IPS DF 6.9 (cell line): Measurements from ENCODE around the gene OR14A16.
A peak's percentile ranks its signal among the peaks of the same experiment; 100 is the strongest.

Source experiments
- DNase-seq: peaks from one replicate; pipeline ENCODE4 v3.0.0-alpha.2; 2013; ENCODE audit warnings: low read depth, low spot score
- H3K27ac ChIP-seq: one replicate; pipeline ENCODE4 v1.5.1; 2013; ENCODE audit warnings: low read length, control low read depth
- H3K27me3 ChIP-seq: 2 replicates; pipeline ENCODE4 v1.6.1; 2013; ENCODE audit warnings: mild to moderate bottlenecking, low read length; ENCODE audit not compliant: control insufficient read depth, insufficient read depth
- H3K36me3 ChIP-seq: 2 replicates; pipeline ENCODE4 v1.6.1; 2013; ENCODE audit warnings: low read length; ENCODE audit not compliant: control insufficient read depth, insufficient read depth
- H3K4me1 ChIP-seq: 2 replicates; pipeline ENCODE4 v1.6.1; 2013; ENCODE audit warnings: low read length; ENCODE audit not compliant: control insufficient read depth, insufficient read depth
- H3K4me3 ChIP-seq: 2 replicates; pipeline ENCODE4 v1.5.1; 2013; ENCODE audit warnings: mild to moderate bottlenecking, low read length
- H3K9me3 ChIP-seq: 2 replicates; pipeline ENCODE4 v1.6.1; 2013; ENCODE audit warnings: low read length, inconsistent platforms; ENCODE audit not compliant: control insufficient read depth, insufficient read depth
- WGBS: extraction: QIAGEN DNeasy Blood & Tissue Kit; methylation state at CpG from one replicate; pipeline ENCODE4 v1.1.7; 2013; ENCODE audit warnings: mixed read lengths, missing lambda C conversion rate; ENCODE audit not compliant: insufficient read length, insufficient coverage; 5-methylcytosine and 5-hydroxymethylcytosine counted together

Gene OR14A16

DNA sequence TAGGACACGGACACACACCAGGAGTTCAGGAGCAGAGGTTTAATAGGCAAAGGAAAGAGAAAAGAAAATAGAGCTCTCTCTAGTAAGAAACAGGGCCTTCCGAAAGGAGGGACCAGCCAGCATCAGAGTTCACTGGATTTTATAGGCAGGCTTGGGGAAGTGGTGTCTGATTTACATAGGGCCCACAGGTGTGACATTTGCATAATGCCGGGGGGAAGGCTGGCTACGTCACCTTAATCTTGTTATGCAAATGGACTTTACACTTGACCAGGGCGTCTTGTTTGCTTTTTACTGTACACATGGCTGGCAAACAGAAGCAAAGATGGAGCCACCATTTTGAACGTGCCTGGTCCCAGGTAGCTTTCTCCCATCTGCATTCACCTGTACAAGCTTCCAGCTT, at the start of gene OR14A16:
Gene OR14A16 (minus strand): TSS at position 97 of the 400 bp plus-strand sequence. CDS start 8,390 bp downstream, outside the sequence.
- Histone ChIP-seq H3K27me3 (no peaks in the 10 kb centered on the region), H3K36me3 (no peaks in the 10 kb centered on the region), H3K4me3 (no peak within 1 kb of the TSS), H3K27ac (no peak within 1 kb of the TSS), H3K9me3 (no peaks in the 10 kb centered on the region), H3K4me1 (peaks cover 1% of the 10 kb centered on the region; the same call in 1 of the 2 replicates)
- WGBS: no CpG with 5 or more reads among the region's 6 CpGs
- DNase-seq: no peak

GRCh38 chr1:247865416-247865815, 41.5 kb upstream of the OR14A16 start:
- DNase-seq: no peak
- H3K4me1 ChIP-seq: no peaks in the 10 kb centered on the region
- H3K27ac ChIP-seq: no peak overlapping the region
- H3K9me3 ChIP-seq: no peaks in the 10 kb centered on the region
- no peaks in the 10 kb centered on the region for H3K36me3 ChIP-seq
- H3K4me3 ChIP-seq: no peak overlapping the region
- H3K27me3 ChIP-seq: no peaks in the 10 kb centered on the region
- no CpG with 5 or more reads among the region's 6 CpGs for WGBS

DNA sequence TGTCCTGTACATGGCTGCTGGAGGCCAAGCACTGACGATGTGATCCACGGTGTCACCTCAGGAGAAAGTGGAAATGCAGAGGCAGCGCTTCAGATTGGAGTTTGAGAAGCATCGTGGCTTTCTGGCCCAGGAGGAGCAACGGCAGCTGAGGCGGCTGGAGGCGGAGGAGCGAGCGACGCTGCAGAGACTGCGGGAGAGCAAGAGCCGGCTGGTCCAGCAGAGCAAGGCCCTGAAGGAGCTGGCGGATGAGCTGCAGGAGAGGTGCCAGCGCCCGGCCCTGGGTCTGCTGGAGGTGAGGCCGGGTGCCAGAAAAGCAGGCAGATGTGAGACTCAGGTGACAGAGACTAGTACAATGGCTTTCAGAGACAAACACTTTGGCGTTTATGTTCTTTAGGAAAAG, 40.7 kb upstream of the OR14A16 start:
- Histone ChIP-seq H3K4me1 (no peaks in the 10 kb centered on the region), H3K36me3 (no peaks in the 10 kb centered on the region), H3K27ac (no peak overlapping the region), H3K4me3 (no peak overlapping the region), H3K27me3 (no peaks in the 10 kb centered on the region), H3K9me3 (no peaks in the 10 kb centered on the region)
- whole genome bisulfite sequencing: no CpG with 5 or more reads among the region's 17 CpGs
- no peak for DNase-seq

DNA sequence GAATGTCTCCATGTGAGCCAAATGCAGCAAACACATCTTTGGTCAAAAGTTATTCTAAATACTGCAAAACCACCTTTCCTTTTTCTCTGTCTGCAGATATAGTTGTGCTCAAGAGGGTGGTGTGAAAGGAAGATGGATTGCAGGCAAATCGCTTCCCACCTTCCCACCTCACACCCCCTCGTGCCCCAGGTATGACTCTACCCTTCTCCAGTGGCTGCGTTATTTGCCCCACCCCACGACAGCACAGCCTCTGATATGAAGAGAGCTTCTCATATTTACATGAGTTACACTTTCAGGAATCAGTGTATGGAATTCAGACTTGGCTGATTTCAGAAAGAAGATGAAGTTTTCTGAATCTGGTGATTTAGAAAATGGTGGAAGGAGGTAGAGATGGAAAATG, 38.8 kb upstream of the OR14A16 start:
- DNase-seq: no peak
- no peaks in the 10 kb centered on the region for H3K9me3 ChIP-seq
- 0 out of 2 replicates have a peak, but pooled peaks cover 2% of the 10 kb centered on the region for H3K4me1 ChIP-seq
- no CpG with 5 or more reads among the region's 4 CpGs for WGBS
- H3K27me3 ChIP-seq: peaks cover 3% of the 10 kb centered on the region; the same call in 1 of the 2 replicates
- no peak overlapping the region for H3K27ac ChIP-seq
- H3K36me3 ChIP-seq: no peaks in the 10 kb centered on the region
- H3K4me3 ChIP-seq: no peak overlapping the region

- Histone ChIP-seq H3K36me3 (no peaks in the 10 kb centered on the region), H3K9me3 (no peaks in the 10 kb centered on the region), H3K27ac (no peak overlapping the region), H3K4me3 (peak overlapping the region; percentile 56; the same call in 1 of the 2 replicates), H3K4me1 (peaks cover 3% of the 10 kb centered on the region), H3K27me3 (peaks cover 3% of the 10 kb centered on the region; the same call in 1 of the 2 replicates)
- no peak for DNase-seq
- WGBS: no CpG with 5 or more reads among the region's 15 CpGs
Observed at GRCh38 chr1:247857985-247858619, 34.2 kb upstream of the OR14A16 start.

- WGBS: no CpG with 5 or more reads among the region's 109 CpGs
- Histone ChIP-seq H3K27ac (no peak within 1 kb of the TSS), H3K27me3 (peaks cover 3% of the 10 kb centered on the region; the same call in 1 of the 2 replicates), H3K9me3 (no peaks in the 10 kb centered on the region), H3K4me3 (peak within 1 kb of the TSS; percentile 56), H3K36me3 (no peaks in the 10 kb centered on the region), H3K4me1 (peaks cover 3% of the 10 kb centered on the region)
- DNase-seq: no peak
Observed at GRCh38 chr1:247857069-247857984, 33.4 kb upstream of the OR14A16 start, which contains the start of gene TRIM58. TSS of gene TRIM58 (plus strand) at chr1:247857187. CDS start at chr1:247857247, 60 bp downstream.

- Histone ChIP-seq H3K9me3 (no peaks in the 10 kb centered on the region), H3K36me3 (no peaks in the 10 kb centered on the region), H3K27me3 (peaks cover 3% of the 10 kb centered on the region; the same call in 1 of the 2 replicates), H3K4me1 (peaks cover 3% of the 10 kb centered on the region), H3K27ac (no peak overlapping the region), H3K4me3 (no peak overlapping the region)
- DNase-seq: no peak
- no CpG with 5 or more reads among the region's 4 CpGs for WGBS
Observed at GRCh38 chr1:247855911-247856310, 32.0 kb upstream of the OR14A16 start.

DNA sequence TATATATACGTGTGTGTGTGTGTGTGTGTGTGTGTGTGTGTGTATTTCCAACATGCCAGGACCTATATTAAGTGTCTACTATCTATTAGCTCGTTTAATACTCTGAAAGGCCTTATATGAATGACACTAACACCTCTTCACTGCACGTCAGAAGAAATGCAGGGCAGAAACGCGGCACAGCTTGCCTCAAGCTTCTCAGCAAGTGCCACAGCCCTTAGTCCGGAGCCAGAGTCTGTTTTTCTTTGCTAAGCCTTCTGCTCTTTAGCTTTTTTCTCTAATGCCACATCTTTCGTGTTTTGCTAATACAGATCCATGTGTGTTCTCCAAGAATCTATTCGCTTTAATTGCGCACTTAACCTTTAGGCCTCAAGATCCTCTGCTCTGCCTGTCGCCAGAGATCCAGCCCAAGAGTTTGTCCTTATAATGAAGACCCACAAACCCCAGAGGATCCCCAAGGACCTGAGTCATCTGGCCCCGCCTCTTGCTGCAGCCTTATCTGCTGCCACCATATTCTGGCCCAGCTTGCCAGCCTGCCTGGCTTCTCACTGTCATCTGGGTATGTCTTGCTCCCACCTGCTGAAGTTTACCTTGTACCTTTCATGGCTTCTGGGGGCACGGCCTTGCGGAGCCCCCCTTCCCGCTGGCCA, 31.1 kb upstream of the OR14A16 start:
- H3K36me3 ChIP-seq: no peaks in the 10 kb centered on the region
- H3K27me3 ChIP-seq: peaks cover 3% of the 10 kb centered on the region; the same call in 1 of the 2 replicates
- DNase-seq: no peak
- no peak overlapping the region for H3K4me3 ChIP-seq
- H3K9me3 ChIP-seq: no peaks in the 10 kb centered on the region
- peaks cover 3% of the 10 kb centered on the region for H3K4me1 ChIP-seq
- no peak overlapping the region for H3K27ac ChIP-seq
- no CpG with 5 or more reads among the region's 14 CpGs for WGBS

GRCh38 chr1:247849616-247850015, 25.7 kb upstream of the OR14A16 start:
- Histone ChIP-seq H3K27ac (no peak overlapping the region), H3K36me3 (no peaks in the 10 kb centered on the region), H3K27me3 (no peaks in the 10 kb centered on the region), H3K9me3 (no peaks in the 10 kb centered on the region), H3K4me1 (no peaks in the 10 kb centered on the region), H3K4me3 (no peak overlapping the region)
- DNase-seq: no peak
- WGBS: no CpG with 5 or more reads among the region's 1 CpG

DNA sequence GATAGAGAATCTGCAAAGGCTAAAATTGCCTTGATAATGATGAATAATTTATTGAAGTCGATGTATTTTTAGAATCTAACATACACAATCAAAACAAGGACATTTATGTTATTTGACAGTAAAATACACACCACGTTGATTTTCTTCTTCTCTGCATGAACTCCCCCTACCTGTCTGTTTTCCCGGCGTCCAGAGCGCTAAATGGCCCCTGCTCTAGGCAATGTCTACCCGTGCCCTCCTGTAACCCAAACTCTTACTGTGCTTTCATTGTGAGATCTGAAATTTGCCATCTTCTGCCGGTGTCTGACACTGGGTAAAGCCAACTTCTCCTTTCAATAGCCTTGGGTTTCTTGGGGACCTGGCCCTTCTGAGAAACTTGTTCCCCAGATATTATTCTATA, 24.4 kb upstream of the OR14A16 start:
- Histone ChIP-seq H3K27me3 (no peaks in the 10 kb centered on the region), H3K36me3 (no peaks in the 10 kb centered on the region), H3K9me3 (no peaks in the 10 kb centered on the region), H3K4me3 (no peak overlapping the region), H3K4me1 (no peaks in the 10 kb centered on the region), H3K27ac (no peak overlapping the region)
- no peak for DNase-seq
- WGBS: no CpG with 5 or more reads among the region's 7 CpGs
